HUDEP-2 (cell line): ENCODE results near the gene ANKS3.
"Not testable (repeated sequence)": the region's sequence is repeated elsewhere in the genome, so short reads cannot be mapped to it uniquely, and the experiment has no call there.

Source experiments
- DNase-seq, 76 experiments: peaks; one replicate each; lab custom pipeline; 2025; ENCODE audit not compliant: unreplicated experiment in 76 of 76; lab: John Stamatoyannopoulos, UW

The ANKS3 gene

DNA sequence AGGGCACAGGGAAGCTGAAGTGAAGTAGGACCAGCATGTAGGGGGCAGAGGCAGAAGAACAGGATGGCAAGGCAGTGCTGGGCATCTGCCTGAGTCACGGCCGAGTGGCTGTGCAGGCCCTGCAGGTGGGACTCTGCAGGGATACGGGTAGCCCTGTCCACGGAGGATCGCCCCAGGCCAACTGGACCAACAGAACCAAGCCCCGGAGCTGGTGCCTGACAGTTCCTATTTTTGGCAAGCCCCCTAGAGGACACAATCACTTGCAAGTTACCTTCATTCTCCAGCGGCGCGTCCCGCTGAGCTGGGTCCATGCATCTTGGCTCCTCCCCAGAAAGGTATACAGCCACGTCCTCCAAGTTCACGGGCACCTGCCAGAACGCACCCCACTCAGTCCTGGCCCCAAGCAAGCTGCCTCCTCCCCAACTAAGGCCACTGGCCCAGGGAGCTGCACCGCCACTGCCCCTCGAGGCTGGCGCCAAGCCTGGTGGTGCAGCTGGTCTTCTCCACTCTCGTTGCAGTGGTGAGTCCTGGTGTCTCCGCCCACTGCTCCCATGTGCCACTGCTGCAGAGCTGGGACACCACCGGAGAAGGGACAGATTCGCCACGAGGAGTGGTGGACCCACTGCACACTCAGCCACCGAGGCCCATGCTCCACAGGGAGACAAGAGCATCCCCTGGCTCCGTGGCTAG, 26.3 kb upstream of the ANKS3 start:
- no peak for DNase-seq

- DNase-seq, result no peak
These were observed 21.6 kb upstream of the ANKS3 start for GRCh38 chr16:4755687-4756086.

GRCh38 chr16:4754865-4755264, 20.8 kb upstream of the ANKS3 start:
- DNase-seq, result no peak

GRCh38 chr16:4753227-4753626, 19.2 kb upstream of the ANKS3 start:
- no peak for DNase-seq

GRCh38 chr16:4752351-4753100, 18.5 kb upstream of the ANKS3 start:
- DNase-seq, result no peak

DNA sequence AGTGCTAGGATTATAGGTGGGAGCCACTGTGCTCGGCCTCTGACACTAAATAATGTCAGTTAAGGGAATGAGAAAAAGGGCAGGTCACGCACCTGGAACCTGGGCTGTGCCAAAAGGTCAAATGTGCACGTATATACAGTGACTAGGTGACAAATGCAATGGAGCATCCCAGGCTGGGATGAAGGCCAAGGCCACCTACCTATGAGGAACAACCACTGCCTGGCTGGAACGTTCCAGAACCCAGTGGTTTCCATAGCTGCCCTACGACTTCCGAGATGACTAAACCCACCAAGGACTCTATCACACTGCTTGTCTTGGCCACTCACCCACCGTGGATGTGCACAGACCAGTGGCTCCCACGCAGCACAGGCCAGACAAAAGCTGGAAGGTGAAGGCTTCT, 16.8 kb upstream of the ANKS3 start:
- DNase-seq, result no peak

GRCh38 chr16:4749700-4750257, 15.7 kb upstream of the ANKS3 start:
- no peak for DNase-seq

DNA sequence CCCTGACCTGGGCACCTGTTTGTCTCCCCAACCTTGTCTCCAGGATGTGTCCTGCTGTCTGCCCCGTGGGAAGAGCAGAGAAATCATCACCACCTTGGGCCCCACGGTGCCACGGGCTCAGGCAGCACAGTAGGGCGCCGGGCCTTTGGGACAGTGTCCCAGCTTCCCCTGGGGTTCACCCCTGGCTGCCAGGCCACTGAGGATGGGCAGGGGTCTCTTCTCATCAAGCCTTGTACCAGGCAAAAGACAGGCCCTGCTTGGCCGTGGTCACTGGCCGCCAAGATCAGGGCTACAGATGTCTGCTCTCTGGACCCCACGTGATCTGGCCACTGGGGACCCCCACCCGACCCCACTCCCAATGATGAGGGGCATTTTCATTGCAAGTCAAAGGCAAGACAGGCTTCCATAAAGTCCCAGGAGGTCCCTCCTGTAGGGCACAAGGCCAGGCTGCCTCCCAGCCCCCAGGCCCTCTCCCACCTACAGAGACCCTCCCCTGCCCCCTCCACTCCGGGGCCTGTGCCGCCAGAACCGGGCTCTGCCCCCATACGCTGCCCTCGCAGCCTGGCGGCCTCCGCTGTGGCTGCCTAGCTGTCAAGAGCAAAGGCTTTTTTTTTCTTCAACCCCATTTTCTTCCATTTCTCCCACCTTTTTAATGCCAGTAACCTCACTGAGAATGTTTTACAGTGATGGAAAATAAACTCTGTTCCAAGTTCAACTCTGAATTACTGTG, 14.8 kb upstream of the ANKS3 start:
- no peak for DNase-seq

DNA sequence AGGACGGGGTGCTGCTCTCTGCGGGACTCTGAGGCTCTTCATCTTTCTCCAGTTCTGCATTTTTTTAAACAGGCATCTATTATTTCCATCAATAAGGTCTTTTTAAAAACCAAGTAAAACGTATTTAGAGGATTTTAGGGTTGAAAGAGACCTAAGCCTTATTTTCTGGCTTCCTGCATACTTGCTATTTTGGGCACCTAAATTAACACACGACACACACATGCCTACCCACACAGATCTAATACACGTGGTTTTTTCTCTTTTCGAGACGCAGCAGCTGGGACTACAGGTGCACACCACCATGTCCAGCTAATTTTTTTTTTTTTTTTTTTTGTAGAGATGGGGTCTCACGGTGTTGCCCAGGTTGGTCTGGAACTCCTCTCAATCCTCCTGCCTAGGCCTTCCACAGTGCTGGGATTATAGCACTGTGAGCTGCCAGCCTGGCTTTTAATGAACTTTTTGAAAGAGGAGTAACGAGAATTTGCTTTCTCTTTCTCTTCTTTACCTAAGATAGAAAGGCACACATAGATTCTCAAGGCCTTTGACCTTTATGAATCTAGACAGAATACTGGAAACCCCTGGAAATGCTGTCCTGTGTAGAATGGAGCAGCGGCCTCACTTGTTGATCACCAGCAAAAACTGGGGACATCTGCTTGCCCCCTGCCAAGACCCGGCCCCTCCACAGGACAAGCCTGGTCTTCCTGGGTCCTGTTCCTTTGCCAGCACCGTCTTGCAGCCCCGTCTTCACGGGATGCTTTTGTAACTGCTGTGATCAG, 14.0 kb upstream of the ANKS3 start:
- no peak for DNase-seq

DNA sequence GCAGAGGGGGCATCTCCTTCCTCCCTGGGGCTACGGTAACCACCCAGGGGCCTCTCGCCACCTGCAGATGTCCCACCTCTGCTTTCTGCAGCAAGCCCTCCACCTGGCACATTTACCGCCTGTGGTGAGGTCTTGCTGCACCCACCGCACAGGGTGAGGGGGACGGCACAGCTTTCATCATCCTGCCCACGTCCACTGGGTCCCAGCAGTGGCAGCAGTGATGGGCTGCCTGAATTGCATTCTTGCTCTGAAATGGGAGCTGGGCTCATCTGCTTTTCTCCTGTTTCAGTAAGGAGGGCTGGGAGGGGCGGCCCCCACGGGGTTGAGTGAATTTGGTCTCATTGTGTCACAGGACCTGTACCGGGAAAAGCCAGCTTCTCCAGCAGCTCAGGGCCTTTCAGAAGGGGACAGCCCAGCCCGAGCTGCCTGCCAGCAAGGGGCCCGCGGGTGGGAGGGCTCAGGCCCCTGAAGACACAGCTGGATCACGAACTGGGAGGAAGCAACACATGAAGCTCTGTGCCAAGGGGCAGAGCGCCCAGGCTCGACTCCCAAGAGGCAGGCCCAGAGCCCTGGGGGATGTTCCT, 13.0 kb upstream of the ANKS3 start:
- DNase-seq, result no peak

DNA sequence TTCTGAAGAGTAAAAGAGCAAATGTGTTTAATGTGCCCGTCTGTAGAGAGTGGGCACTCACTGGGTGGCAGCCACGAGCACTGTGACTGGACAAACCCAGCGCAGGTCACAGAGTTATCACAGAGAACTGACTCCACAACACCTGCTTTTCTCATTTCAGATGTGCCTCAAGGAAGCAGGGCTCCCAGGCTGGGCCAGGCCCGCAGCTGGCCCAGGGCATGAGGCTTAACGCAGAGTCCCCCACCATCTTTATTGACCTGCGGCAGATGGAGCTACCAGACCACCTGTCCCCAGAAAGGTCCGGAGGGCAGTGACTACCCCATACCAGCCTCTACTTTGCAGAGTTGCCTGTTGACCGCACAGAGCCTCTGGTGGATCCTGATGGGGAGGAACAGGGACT, 12.1 kb upstream of the ANKS3 start:
- DNase-seq, result no peak

DNA sequence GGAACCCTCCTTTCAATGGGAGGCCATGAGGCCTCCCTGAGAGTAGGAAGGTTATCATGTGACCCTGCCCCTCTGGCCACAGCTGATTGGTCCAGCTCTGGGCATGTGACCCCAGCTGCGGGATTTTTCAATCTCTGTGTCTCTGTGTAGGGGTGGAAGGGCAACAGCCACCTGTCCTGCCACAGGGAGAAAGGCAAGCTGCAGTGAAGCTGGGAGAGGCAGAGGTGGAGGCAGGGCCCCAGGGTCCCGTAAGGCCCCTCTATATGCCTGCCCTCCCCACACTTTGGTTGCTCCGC, 11.2 kb upstream of the ANKS3 start:
- no peak for DNase-seq

- DNase-seq, result no peak
These were observed 10.6 kb upstream of the ANKS3 start for GRCh38 chr16:4744555-4745273.

- DNase-seq, result no peak
These were observed 9.3 kb upstream of the ANKS3 start for GRCh38 chr16:4743226-4743878.

- DNase-seq, result not testable (repeated sequence)
These were observed 4.3 kb upstream of the ANKS3 start for GRCh38 chr16:4738370-4738769.

GRCh38 chr16:4737545-4737944, 3.5 kb upstream of the ANKS3 start:
- no peak for DNase-seq

GRCh38 chr16:4736546-4736945, 2.5 kb upstream of the ANKS3 start:
- no peak for DNase-seq

DNA sequence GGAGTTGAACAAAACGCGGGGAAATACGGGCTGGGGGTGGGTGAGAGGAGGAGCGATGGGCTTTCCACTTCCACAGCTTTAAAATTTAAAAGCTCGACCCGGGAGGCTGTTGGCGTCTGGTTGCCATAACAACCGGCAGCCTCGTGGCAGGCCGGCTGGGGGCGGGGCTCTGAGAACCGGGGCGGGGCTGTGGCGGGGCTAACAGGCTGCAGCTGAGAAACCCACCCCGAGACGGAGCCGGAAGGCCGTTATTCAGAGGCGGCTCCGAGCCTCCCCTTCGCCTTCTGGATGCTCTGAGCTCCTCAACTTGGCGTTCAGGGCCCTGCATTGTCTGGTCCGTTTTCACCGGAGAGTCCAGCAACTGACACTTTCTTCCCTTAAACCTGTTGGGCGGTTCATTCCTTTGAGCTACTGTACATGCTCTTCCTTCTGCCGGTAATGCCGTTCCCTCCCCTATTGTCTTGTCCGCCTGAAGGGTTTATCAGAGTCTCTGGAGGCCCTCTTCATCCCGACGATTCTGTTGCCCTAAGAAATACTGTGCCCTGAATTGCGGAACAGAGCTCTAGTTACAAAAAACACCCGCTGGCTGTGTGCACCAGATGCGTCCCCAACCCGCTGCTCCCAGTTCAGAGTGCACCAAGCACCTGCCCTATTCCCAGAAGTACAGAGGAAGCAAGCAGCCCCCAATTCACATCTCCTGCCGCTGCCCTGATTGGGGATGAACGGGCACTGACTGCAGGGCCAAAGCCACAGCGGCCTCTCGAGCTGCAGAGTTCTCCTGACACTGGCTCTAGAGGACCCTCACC, 862 bp upstream of the ANKS3 start:
- DNase-seq, result peak in 70 of 76 experiments; percentile 2 to 90 (median 74)

DNA sequence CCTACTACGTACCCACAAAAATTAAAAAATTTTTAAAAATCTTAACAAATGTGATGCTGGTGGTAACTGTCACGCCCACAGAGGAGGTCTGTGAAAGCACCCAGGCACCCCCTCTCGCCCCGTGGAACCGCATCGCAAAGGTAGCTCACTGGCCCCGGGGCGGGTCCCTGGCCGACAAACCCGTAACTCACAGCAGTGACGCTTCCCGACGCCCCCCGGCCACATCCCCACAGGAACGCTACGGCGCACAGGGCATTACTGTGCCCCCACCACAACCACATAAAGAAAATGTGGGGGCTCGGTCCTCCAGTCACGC, 366 bp downstream of the ANKS3 start:
- DNase-seq, result no peak
